Caco-2 (cell line): ENCODE measurements around the gene SH3TC1. TPM values are rescaled to one million over a fixed set of nuclear protein-coding genes. Genes with fewer than 3 reads are reported as not detected.

Experiments used
- BruUV-seq: library from RNA; stranded (reverse); fragments of 400-500 nt; replicated peaks from 2 replicates; lab custom pipeline; 2021; lab: Mats Ljungman, UMichigan
- CTCF ChIA-PET: fragments of 300-600 bp; sonication (Branson Sonifier 250); formaldehyde crosslinking; loops from one replicate; lab custom pipeline; 2022; ENCODE audit warnings: antibody characterized with exemption; lab: Charles Lee
- POLR2A ChIA-PET: fragments of 300-600 bp; sonication (Branson Sonifier 250); formaldehyde crosslinking; loops from one replicate; lab custom pipeline; 2022; ENCODE audit warnings: antibody characterized with exemption; lab: Charles Lee
- DNase-seq, 2 experiments: peaks; one replicate each; pipeline versions ENCODE4 v3.0.0 to v3.0.0-alpha.2; 2020 to 2022
- H3K27me3 ChIP-seq: replicated peaks from 2 replicates; pipeline ENCODE4 v1.6.0; 2011; ENCODE audit warnings: low read length; ENCODE audit not compliant: control insufficient read depth, insufficient read depth
- H3K36me3 ChIP-seq: 2 replicates; pipeline ENCODE4 v1.5.1; 2011; ENCODE audit warnings: low read length; ENCODE audit not compliant: control insufficient read depth, insufficient read depth
- H3K4me1 ChIP-seq: fragments of 250-450 bp; sonication (Bioruptor Pico); 2 replicates; pipeline ENCODE4 v1.5.1; 2020; ENCODE audit warnings: mild to moderate bottlenecking
- H3K4me3 ChIP-seq: 2 replicates; pipeline ENCODE4 v1.5.1; 2011; ENCODE audit warnings: low read depth, mild to moderate bottlenecking, control low read depth, low read length
- H3K9me3 ChIP-seq: fragments of 250-450 bp; sonication (Bioruptor Pico); 2 replicates; pipeline ENCODE4 v1.5.1; 2020; ENCODE audit warnings: mild to moderate bottlenecking, moderate library complexity
- H3K27ac Mint-ChIP-seq: one replicate; pipeline ENCODE4 v1.8.0; 2022; ENCODE audit warnings: mixed read lengths; ENCODE audit not compliant: unreplicated experiment
- H3K27me3 Mint-ChIP-seq: one replicate; pipeline ENCODE4 v1.8.0; 2022; ENCODE audit warnings: mixed read lengths; ENCODE audit not compliant: insufficient read depth, unreplicated experiment
- H3K36me3 Mint-ChIP-seq: one replicate; pipeline ENCODE4 v1.8.0; 2022; ENCODE audit warnings: mild to moderate bottlenecking, mixed read lengths; ENCODE audit not compliant: insufficient read depth, unreplicated experiment
- H3K4me1 Mint-ChIP-seq: one replicate; pipeline ENCODE4 v1.8.0; 2022; ENCODE audit warnings: low read depth, mixed read lengths; ENCODE audit not compliant: unreplicated experiment
- H3K4me3 Mint-ChIP-seq: one replicate; pipeline ENCODE4 v1.8.0; 2022; ENCODE audit warnings: mild to moderate bottlenecking, moderate library complexity, mixed read lengths; ENCODE audit not compliant: unreplicated experiment
- H3K9me3 Mint-ChIP-seq: one replicate; pipeline ENCODE4 v1.8.0; 2022; ENCODE audit warnings: mixed read lengths; ENCODE audit not compliant: unreplicated experiment
- intact Hi-C: fragments of 100-400 bp; cut with micrococcal nuclease; formaldehyde crosslinking; loops from one replicate; pipeline ENCODE4 v1.10.0; 2022; ENCODE audit not compliant: unreplicated experiment
- total RNA-seq: library from RNA; stranded (reverse); gene quantifications from 2 replicates; pipeline ENCODE4 v1.2.3, GENCODE V29; 2022
- TF ChIP-seq, protein P1 (sequence below), 2 experiments: fragments of 200-600 bp in 1 of 2; IDR thresholded peaks; 1 replicate in 1 of 2; 2 replicates in 1 of 2; pipeline versions ENCODE4 v1.5.1 to v1.8.0; 2011 to 2022; ENCODE audit warnings: antibody characterized with exemption in 1 of 2, control low read depth in 1 of 2, inconsistent platforms in 1 of 2, low read depth in 1 of 2, low read length in 1 of 2, mild to moderate bottlenecking in 1 of 2, moderate library complexity in 1 of 2; ENCODE audit not compliant: insufficient read depth in 1 of 2, severe bottlenecking in 1 of 2, unreplicated experiment in 1 of 2

SH3TC1 gene
- total RNA-seq, 1 experiment from 2014 or later: 18.6 TPM

DNA sequence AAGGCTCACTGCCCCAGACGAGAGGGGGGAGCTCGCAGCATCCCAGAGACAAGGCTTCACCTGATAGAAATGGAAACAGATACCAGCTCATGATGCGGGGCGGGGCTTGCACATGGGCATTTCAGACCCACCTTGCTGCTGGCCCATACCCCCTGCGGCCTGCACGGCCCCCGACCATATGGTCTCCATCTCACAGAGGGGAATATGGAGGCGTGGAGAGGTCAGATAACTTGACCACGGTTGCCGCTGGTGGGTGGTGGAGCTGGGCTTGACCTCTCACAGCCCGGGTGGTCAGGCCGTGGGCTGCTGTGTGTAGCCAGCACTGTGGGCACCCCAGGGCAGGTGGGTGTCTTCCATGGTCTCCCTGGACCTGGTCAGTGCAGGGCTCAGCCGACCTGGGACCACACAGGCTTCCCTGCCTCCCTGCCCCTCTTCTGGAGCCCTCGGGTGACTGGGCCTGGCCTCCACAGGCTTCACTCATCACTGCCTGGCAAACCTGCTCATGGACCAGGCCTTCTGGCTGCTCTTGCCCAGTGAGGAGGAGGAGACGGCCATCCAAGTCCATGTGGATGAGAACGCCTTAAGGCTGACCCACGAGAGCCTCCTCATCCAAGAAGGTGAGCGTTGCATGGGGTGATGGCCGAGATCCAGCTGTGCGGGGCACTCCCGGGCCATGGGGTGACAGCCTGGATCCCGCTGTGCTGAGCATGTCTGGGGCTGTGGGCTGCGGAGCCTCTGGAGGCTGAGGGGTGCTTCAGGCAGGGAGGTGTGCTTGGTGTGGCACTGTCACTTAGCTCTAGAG is 16.8 kb downstream of the SH3TC1 start:
- H3K9me3 Mint-ChIP-seq: no peaks in the 10 kb centered on the region
- Histone ChIP-seq H3K4me1 (no peaks in the 10 kb centered on the region), H3K27me3 (no peaks in the 10 kb centered on the region), H3K9me3 (no peaks in the 10 kb centered on the region), H3K36me3 (no peaks in the 10 kb centered on the region; the same call in 1 of the 2 replicates), H3K4me3 (no peak overlapping the region)
- H3K4me1 Mint-ChIP-seq: no peaks in the 10 kb centered on the region
- DNase-seq: no peak
- H3K27me3 Mint-ChIP-seq: no peaks in the 10 kb centered on the region
- CTCF ChIA-PET: no interaction called here
- H3K4me3 Mint-ChIP-seq: no peak overlapping the region
- intact Hi-C loops: no loop called here
- TF ChIP-seq, protein P1, sequence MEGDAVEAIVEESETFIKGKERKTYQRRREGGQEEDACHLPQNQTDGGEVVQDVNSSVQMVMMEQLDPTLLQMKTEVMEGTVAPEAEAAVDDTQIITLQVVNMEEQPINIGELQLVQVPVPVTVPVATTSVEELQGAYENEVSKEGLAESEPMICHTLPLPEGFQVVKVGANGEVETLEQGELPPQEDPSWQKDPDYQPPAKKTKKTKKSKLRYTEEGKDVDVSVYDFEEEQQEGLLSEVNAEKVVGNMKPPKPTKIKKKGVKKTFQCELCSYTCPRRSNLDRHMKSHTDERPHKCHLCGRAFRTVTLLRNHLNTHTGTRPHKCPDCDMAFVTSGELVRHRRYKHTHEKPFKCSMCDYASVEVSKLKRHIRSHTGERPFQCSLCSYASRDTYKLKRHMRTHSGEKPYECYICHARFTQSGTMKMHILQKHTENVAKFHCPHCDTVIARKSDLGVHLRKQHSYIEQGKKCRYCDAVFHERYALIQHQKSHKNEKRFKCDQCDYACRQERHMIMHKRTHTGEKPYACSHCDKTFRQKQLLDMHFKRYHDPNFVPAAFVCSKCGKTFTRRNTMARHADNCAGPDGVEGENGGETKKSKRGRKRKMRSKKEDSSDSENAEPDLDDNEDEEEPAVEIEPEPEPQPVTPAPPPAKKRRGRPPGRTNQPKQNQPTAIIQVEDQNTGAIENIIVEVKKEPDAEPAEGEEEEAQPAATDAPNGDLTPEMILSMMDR (IDR thresholded peaks at IDR 0.05; ENCODE audit: insufficient read depth in 1 of 2, low read depth in 1 of 2, low read length in 1 of 2, severe bottlenecking in 1 of 2, unreplicated experiment in 1 of 2): no peak
- no TSS peak for BruUV-seq
- POLR2A ChIA-PET: no interaction called here
- no peak overlapping the region for H3K27ac Mint-ChIP-seq
- peaks cover 7% of the 10 kb centered on the region for H3K36me3 Mint-ChIP-seq

DNA sequence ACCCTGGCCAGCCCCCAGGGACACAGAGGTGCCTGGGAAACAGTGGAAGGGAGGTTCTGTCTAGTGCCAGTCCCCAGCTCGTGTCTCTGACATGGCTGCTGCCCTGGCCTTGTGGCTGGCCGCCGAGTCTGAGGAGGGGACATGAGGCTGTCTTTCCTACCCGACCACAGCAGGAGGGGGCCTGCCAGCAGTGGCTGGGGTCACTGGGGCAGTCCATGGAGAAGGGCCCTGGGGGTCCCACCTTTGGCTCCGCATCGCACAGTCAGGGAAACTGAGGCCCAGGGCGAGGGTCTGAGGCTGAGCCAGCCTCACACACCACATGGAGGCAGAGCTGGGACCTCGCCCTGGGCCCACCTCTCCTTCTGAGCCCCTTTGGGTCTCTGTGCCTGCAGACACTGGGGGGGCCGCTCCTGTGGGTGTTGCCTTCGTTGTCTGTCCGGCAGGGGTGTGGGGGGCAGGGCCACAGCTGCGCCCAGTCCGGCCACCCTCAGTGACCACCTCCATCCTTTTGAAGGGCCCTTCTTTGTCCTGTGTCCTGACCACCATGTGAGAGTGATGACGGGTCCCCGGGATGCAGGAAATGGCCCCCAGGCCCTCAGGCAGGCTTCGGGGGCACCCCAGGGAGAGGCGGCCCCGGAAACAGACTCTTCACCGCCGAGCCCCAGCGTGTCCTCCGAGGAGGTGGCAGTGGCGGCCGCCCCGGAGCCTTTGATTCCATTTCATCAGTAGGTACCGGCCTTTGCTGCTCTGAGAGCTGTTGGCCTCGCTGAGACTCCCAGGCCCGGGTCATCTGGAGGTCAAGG is 17.6 kb downstream of the SH3TC1 start:
- BruUV-seq: no TSS peak
- DNase-seq: no peak
- intact Hi-C loops: no loop called here
- no peaks in the 10 kb centered on the region for H3K27me3 ChIP-seq
- TF ChIP-seq, protein P1 (IDR thresholded peaks at IDR 0.05; ENCODE audit: insufficient read depth in 1 of 2, low read depth in 1 of 2, low read length in 1 of 2, severe bottlenecking in 1 of 2, unreplicated experiment in 1 of 2): no peak
- Mint-ChIP-seq H3K27me3 (no peaks in the 10 kb centered on the region), H3K4me1 (no peaks in the 10 kb centered on the region), H3K9me3 (no peaks in the 10 kb centered on the region), H3K4me3 (no peak overlapping the region), H3K27ac (no peak overlapping the region), H3K36me3 (peaks cover 9% of the 10 kb centered on the region)
- POLR2A ChIA-PET: no interaction called here
- no peaks in the 10 kb centered on the region for H3K9me3 ChIP-seq
- H3K4me1 ChIP-seq: no peaks in the 10 kb centered on the region
- no peak overlapping the region for H3K4me3 ChIP-seq
- CTCF ChIA-PET: no interaction called here
- H3K36me3 ChIP-seq: no peaks in the 10 kb centered on the region; the same call in 1 of the 2 replicates

DNA sequence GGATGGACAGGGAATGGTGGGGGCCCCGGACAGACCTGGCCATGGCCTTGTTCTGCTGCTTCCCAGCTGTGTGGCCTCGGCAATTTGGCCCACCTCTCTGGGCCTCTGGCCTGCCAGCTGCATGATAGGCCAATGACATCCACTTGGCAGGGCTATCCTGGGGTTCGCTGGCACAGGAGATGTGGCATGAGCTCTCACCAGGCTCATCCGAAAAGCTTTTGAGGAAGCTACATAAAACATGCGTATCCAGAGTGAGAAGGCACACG is 18.1 kb downstream of the SH3TC1 start:
- H3K4me3 ChIP-seq: no peak overlapping the region

More for the DNA sequence above, 18.1 kb downstream of the SH3TC1 start:
- H3K27ac Mint-ChIP-seq: no peak overlapping the region
- H3K4me3 Mint-ChIP-seq: no peak overlapping the region
- Histone ChIP-seq H3K4me1 (no peaks in the 10 kb centered on the region), H3K27me3 (no peaks in the 10 kb centered on the region), H3K36me3 (no peaks in the 10 kb centered on the region; the same call in 1 of the 2 replicates), H3K9me3 (no peaks in the 10 kb centered on the region)
- POLR2A ChIA-PET: no interaction called here
- CTCF ChIA-PET: no interaction called here
- H3K27me3 Mint-ChIP-seq: no peaks in the 10 kb centered on the region
- TF ChIP-seq, protein P1 (IDR thresholded peaks at IDR 0.05; ENCODE audit: insufficient read depth in 1 of 2, low read depth in 1 of 2, low read length in 1 of 2, severe bottlenecking in 1 of 2, unreplicated experiment in 1 of 2): no peak
- peaks cover 9% of the 10 kb centered on the region for H3K36me3 Mint-ChIP-seq
- no TSS peak for BruUV-seq
- intact Hi-C loops: no loop called here
- no peaks in the 10 kb centered on the region for H3K9me3 Mint-ChIP-seq
- DNase-seq: no peak
- no peaks in the 10 kb centered on the region for H3K4me1 Mint-ChIP-seq
